Naive thymus-derived CD4-positive, alpha-beta T cell (primary cell): ENCODE measurements around the gene VPS33A. TPM values are rescaled to one million over a fixed set of nuclear protein-coding genes. Genes with fewer than 3 reads are reported as not detected.

Experiments
- ATAC-seq: fragments of 150-1000 bp; cut with Tn5 transposase; 2 replicates; pipeline ENCODE4 v1.10.0; 2021; ENCODE audit warnings: mild to moderate bottlenecking, moderate library complexity
- CTCF ChIA-PET: fragments of 350-600 bp; sonication (Branson Sonifier 250); formaldehyde crosslinking; loops from one replicate; lab custom pipeline; 2021; ENCODE audit warnings: antibody characterized with exemption; lab: Charles Lee
- POLR2A ChIA-PET: fragments of 350-600 bp; sonication (Branson Sonifier 250); formaldehyde crosslinking; loops from one replicate; lab custom pipeline; 2021; ENCODE audit warnings: antibody characterized with exemption, inconsistent platforms; lab: Charles Lee
- DNase-seq, 9 donors: peaks; one replicate each; pipeline versions ENCODE4 v3.0.0 to v3.0.0-alpha.2; 2020 to 2022; ENCODE audit warnings: mixed read lengths in 1 of 9
- H3K27ac ChIP-seq: one replicate; pipeline ENCODE4 v1.7.0; 2013; ENCODE audit warnings: mild to moderate bottlenecking, low read depth, low read length, moderate library complexity
- H3K27me3 ChIP-seq, 2 donors: one replicate each; pipeline ENCODE4 v1.7.0; 2013; ENCODE audit warnings: low read length in 2 of 2, mild to moderate bottlenecking in 2 of 2, moderate library complexity in 2 of 2; ENCODE audit not compliant: control insufficient read depth in 2 of 2, insufficient read depth in 2 of 2
- H3K36me3 ChIP-seq, 3 experiments: 1 replicate in 2 of 3; 2 replicates in 1 of 3; pipeline ENCODE4 v1.7.0; 2013; ENCODE audit warnings: low read length in 3 of 3, mild to moderate bottlenecking in 3 of 3, moderate library complexity in 1 of 3; ENCODE audit not compliant: insufficient read depth in 3 of 3, control insufficient read depth in 2 of 3
- H3K4me1 ChIP-seq, 2 donors: one replicate each; pipeline ENCODE4 v1.7.0; 2013; ENCODE audit warnings: low read length in 2 of 2, mild to moderate bottlenecking in 2 of 2, moderate library complexity in 1 of 2; ENCODE audit not compliant: control insufficient read depth in 2 of 2, insufficient read depth in 2 of 2
- H3K4me3 ChIP-seq: 2 replicates; pipeline ENCODE4 v1.7.0; 2013; ENCODE audit warnings: mild to moderate bottlenecking, low read length
- H3K9me3 ChIP-seq, 3 experiments: 1 replicate in 2 of 3; 2 replicates in 1 of 3; pipeline ENCODE4 v1.7.0; 2013; ENCODE audit warnings: low read length in 3 of 3; ENCODE audit not compliant: control insufficient read depth in 2 of 3
- H3K27ac Mint-ChIP-seq, 9 donors: one replicate each; pipeline ENCODE4 v1.8.0; 2020 to 2022; ENCODE audit warnings: mixed read lengths in 9 of 9, mild to moderate bottlenecking in 8 of 9, moderate library complexity in 5 of 9, inconsistent platforms in 2 of 9
- H3K27me3 Mint-ChIP-seq, 5 donors: one replicate each; pipeline ENCODE4 v1.8.0; 2021 to 2022; ENCODE audit warnings: mixed read lengths in 5 of 5, mild to moderate bottlenecking in 1 of 5
- H3K36me3 Mint-ChIP-seq, 5 donors: one replicate each; pipeline ENCODE4 v1.8.0; 2020 to 2022; ENCODE audit warnings: mixed read lengths in 5 of 5, mild to moderate bottlenecking in 3 of 5, inconsistent platforms in 1 of 5
- H3K4me1 Mint-ChIP-seq, 7 donors: one replicate each; pipeline ENCODE4 v1.8.0; 2020 to 2022; ENCODE audit warnings: mixed read lengths in 7 of 7, mild to moderate bottlenecking in 3 of 7, inconsistent platforms in 1 of 7
- H3K4me3 Mint-ChIP-seq, 10 donors: one replicate each; pipeline ENCODE4 v1.8.0; 2020 to 2022; ENCODE audit warnings: mild to moderate bottlenecking in 10 of 10, mixed read lengths in 10 of 10, moderate library complexity in 6 of 10, inconsistent platforms in 2 of 10
- H3K9me3 Mint-ChIP-seq, 11 donors: one replicate each; pipeline ENCODE4 v1.8.0; 2020 to 2022; ENCODE audit warnings: mixed read lengths in 11 of 11, mild to moderate bottlenecking in 4 of 11, inconsistent platforms in 1 of 11, moderate library complexity in 1 of 11
- intact Hi-C, 2 donors: fragments of 100-400 bp; cut with micrococcal nuclease; formaldehyde crosslinking; loops; one replicate each; pipeline ENCODE4 v1.15.1; 2023
- polyA plus RNA-seq, 2 donors: library from polyadenylated mRNA; unstranded; fragments of 300-500 nt; fragmentation: Illumina TruSeq; gene quantifications; one replicate each; pipeline ENCODE4 v1.2.3, GENCODE V29; 2021
- total RNA-seq, 6 experiments: library from RNA in 5 of 6; stranded (reverse) in 5 of 6; gene quantifications; 1 replicate in 5 of 6; 2 replicates in 1 of 6; pipeline ENCODE4 v1.2.3 and lab custom pipeline; 2021 to 2026

VPS33A gene
- total and polyA plus RNA-seq, 7 experiments from 2014 or later, result 18.0 to 34.5 (median 28.3) TPM

DNA sequence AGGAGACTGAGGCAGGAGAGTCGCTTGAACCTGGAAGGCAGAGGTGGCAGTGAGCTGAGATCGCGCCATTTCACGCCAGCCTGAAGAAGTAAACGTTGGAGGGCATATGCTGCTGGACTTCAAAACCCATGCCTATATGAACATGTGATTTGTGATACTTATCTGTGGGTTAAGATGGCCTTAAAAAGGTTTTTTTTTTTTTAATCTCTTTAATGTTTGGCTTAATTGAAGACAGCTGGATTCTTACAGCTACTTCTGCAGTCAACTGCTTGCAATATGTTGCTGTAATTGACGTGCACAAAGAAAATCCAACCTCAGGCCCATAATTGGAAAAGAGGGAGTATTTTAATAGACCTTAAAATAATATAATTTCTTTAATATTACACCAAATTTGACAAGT, 64.3 kb downstream of the VPS33A start:
- Histone ChIP-seq H3K4me1 (peaks cover 6 to 10% of the 10 kb centered on the region in 2 donors), H3K9me3 (no peaks in the 10 kb centered on the region), H3K27ac (no peak overlapping the region), H3K36me3 (peaks cover 0 to 4% (median 0%) of the 10 kb centered on the region in 3 experiments), H3K4me3 (no peak overlapping the region), H3K27me3 (peaks cover 0 to 3% of the 10 kb centered on the region in 2 donors)
- DNase-seq (no peak), ATAC-seq (no peak)
- peaks cover 0 to 3% (median 0%) of the 10 kb centered on the region in 5 donors for H3K36me3 Mint-ChIP-seq
- intact Hi-C loops, result loop anchor here (2.0 kb wide), 1 partner anchor 65 kb away; the partner anchor contains the start of gene VPS33A (in 2 of the 2)
- H3K27ac Mint-ChIP-seq, result no peak overlapping the region
- H3K9me3 Mint-ChIP-seq, result peaks cover 0 to 1% (median 0%) of the 10 kb centered on the region in 11 donors
- peaks cover 6 to 18% (median 14%) of the 10 kb centered on the region in 7 donors for H3K4me1 Mint-ChIP-seq
- peaks cover 0 to 40% (median 12%) of the 10 kb centered on the region in 5 donors for H3K27me3 Mint-ChIP-seq
- peak overlapping the region in 1 of 10 donors; percentile 80 for H3K4me3 Mint-ChIP-seq
- POLR2A ChIA-PET, result interaction anchor here (0.6 kb wide), 1 partner anchor 65 kb away, joined by 5 read pairs; no protein-coding TSS in a partner anchor
- CTCF ChIA-PET, result interaction anchor here (0.8 kb wide), 1 partner anchor 154 kb away, joined by 3 read pairs; no protein-coding TSS in a partner anchor

DNA sequence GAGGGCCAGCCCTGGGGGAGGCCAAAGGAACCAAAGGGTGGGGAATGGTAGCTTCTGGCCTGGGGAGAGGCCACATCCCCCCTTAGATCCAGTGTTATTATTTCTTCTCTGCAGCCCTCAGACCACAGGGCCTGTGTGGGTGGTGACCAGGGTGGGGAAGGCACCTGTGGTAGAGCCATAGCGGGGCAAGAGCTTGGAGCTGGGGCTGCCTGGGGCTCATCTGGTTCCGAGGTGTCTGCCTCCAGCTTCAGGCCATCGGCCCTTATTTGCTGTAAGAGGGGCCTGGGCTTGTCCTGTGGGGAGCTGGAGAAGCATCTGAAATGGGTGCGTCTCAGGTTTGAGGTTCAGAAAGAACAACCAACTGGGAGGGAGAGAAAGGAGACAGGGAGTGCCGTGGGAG, 64.9 kb downstream of the VPS33A start:
- peak overlapping the region in 1 of 9 donors; percentile 65 for H3K27ac Mint-ChIP-seq
- no peak for ATAC-seq
- Histone ChIP-seq H3K27me3 (peaks cover 0 to 3% of the 10 kb centered on the region in 2 donors), H3K4me3 (no peak overlapping the region), H3K4me1 (peaks cover 6 to 10% of the 10 kb centered on the region in 2 donors), H3K27ac (no peak overlapping the region), H3K36me3 (no peaks in the 10 kb centered on the region), H3K9me3 (no peaks in the 10 kb centered on the region)
- no peak for DNase-seq
- H3K4me1 Mint-ChIP-seq, result peaks cover 6 to 18% (median 14%) of the 10 kb centered on the region in 7 donors
- intact Hi-C loops, result no loop called here
- CTCF ChIA-PET, result no interaction called here
- H3K36me3 Mint-ChIP-seq, result peaks cover 0 to 3% (median 0%) of the 10 kb centered on the region in 5 donors
- H3K27me3 Mint-ChIP-seq, result peaks cover 0 to 46% (median 12%) of the 10 kb centered on the region in 5 donors
- POLR2A ChIA-PET, result interaction anchor here (0.6 kb wide), 1 partner anchor 65 kb away, joined by 5 read pairs; no protein-coding TSS in a partner anchor
- H3K4me3 Mint-ChIP-seq, result peak overlapping the region in 1 of 10 donors; percentile 51
- peaks cover 0 to 1% (median 0%) of the 10 kb centered on the region in 11 donors for H3K9me3 Mint-ChIP-seq

DNA sequence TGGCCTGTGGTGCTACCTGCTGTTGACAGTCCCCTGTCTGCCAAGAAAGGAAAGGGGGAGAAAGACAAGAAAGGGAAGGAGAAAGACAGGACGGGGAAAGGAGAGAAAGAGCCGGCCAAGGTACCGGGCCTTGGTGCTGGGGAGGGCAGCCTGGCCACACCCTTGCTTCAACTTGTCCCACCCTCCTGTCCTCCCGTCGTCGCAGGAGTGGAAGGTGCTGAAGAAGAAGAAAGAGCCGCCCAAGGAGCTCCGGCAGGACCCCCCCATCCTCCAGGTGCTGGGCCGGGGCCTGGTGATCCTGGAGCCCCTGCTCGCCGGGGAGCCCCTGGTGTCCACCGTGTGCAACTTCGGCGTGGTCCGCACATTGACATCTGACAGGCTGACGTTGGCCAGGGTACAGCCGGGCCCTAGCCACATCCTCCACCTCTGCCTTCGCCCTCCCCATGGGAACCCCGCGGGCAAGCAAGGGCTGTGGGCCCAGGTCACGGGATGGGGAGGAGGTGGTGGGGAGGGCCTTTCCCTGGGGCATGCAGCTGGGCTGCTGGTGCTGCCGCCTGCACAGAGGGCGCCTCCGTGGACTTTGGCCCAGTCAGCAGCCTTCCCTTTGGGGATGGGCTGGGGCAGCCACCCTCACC, 65.6 kb downstream of the VPS33A start:
- POLR2A ChIA-PET, result no interaction called here
- peaks cover 0 to 3% of the 10 kb centered on the region in 2 donors for H3K27me3 ChIP-seq
- Mint-ChIP-seq H3K27ac (peak overlapping the region in 1 of 9 donors; percentile 46), H3K4me3 (no peak overlapping the region), H3K36me3 (peaks cover 0 to 3% (median 3%) of the 10 kb centered on the region in 5 donors), H3K9me3 (peaks cover 0 to 5% (median 2%) of the 10 kb centered on the region in 11 donors), H3K4me1 (peaks cover 6 to 18% (median 14%) of the 10 kb centered on the region in 7 donors), H3K27me3 (peaks cover 0 to 49% (median 12%) of the 10 kb centered on the region in 5 donors)
- DNase-seq (no peak), ATAC-seq (no peak)
- H3K36me3 ChIP-seq, result no peaks in the 10 kb centered on the region
- intact Hi-C loops, result no loop called here
- H3K27ac ChIP-seq, result no peak overlapping the region
- CTCF ChIA-PET, result no interaction called here
- no peaks in the 10 kb centered on the region for H3K9me3 ChIP-seq
- no peak overlapping the region for H3K4me3 ChIP-seq
- H3K4me1 ChIP-seq, result peaks cover 6 to 10% of the 10 kb centered on the region in 2 donors

DNA sequence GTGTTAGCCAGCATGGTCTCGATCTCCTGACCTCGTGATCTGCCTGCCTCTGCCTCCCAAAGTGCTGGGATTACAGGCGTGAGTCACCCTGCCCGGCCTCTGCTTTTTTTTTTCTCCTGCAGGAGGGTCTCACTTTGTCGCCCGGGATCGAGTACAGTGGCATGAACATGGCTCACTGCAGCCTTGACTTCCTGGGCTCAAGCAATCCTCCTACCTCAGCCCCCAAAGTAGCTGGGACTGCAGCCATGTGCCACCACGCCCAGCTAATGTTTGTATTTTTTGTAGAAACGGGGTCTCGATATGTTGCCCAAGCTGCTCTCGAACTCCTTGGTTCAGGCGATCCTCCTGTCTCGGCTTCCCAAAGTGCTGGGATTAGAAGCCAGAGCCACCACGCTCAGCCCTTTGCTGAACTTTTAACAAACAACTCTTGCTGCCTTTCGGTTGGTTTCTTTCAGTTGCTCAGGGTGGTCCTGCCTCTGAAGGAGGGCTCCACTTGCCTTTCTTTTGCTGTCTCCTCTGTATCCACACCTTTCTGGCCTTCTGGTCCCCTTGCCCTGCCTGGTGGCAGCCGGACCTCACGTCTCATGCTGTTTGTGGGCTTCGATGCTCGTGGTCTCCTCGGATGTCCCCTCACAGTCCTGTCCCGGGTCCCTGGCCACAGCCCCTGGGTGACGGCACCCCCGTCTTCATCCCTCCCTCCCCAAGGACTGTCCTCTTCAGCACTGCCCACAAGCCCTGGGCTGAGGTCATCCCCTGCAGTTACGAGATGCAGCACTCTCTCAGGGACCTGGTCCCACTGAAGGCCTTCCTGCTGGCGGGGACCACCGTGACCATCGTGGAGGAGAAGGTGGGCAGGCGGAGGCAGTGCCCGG, 66.6 kb downstream of the VPS33A start:
- intact Hi-C loops, result no loop called here
- H3K27me3 Mint-ChIP-seq, result peaks cover 0 to 45% (median 12%) of the 10 kb centered on the region in 5 donors
- H3K27ac ChIP-seq, result no peak overlapping the region
- H3K36me3 Mint-ChIP-seq, result peaks cover 0 to 7% (median 5%) of the 10 kb centered on the region in 5 donors
- H3K27ac Mint-ChIP-seq, result no peak overlapping the region
- H3K9me3 ChIP-seq, result no peaks in the 10 kb centered on the region
- ATAC-seq, result no peak
- H3K4me3 Mint-ChIP-seq, result peak overlapping the region in 1 of 10 donors; percentile 37
- DNase-seq, result no peak
- no peaks in the 10 kb centered on the region for H3K36me3 ChIP-seq
- peaks cover 0 to 3% of the 10 kb centered on the region in 2 donors for H3K27me3 ChIP-seq
- CTCF ChIA-PET, result no interaction called here
- H3K4me1 ChIP-seq, result peaks cover 6 to 9% of the 10 kb centered on the region in 2 donors
- H3K9me3 Mint-ChIP-seq, result peaks cover 0 to 9% (median 3%) of the 10 kb centered on the region in 11 donors
- H3K4me1 Mint-ChIP-seq, result peaks cover under 1 to 13% (median 10%) of the 10 kb centered on the region in 7 donors
- POLR2A ChIA-PET, result interaction anchor here (0.6 kb wide), 1 partner anchor 271 kb away, joined by 3 read pairs; no protein-coding TSS in a partner anchor
- H3K4me3 ChIP-seq, result no peak overlapping the region

DNA sequence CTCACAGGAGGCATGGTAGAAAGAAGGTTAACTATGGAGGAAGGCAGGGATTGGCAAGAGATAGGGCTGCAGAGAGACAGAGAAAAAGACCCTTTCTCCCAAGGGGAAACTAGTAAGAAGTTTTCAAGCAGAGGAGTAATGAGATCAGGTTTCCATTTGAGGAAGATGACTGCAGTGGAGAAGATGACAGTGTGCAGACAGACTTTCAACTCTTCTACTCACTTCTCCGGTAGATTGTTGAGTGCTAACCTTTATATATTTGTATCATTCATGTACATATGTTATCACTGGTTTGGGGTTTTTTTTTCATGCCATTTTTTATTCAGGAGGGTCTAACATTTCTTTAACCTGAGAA, 68.7 kb downstream of the VPS33A start:
- Histone ChIP-seq H3K9me3 (no peaks in the 10 kb centered on the region), H3K27ac (no peak overlapping the region), H3K36me3 (no peaks in the 10 kb centered on the region), H3K27me3 (peaks cover 0 to 3% of the 10 kb centered on the region in 2 donors), H3K4me1 (peaks cover 2 to 3% of the 10 kb centered on the region in 2 donors), H3K4me3 (no peak overlapping the region)
- ChIA-PET POLR2A (no interaction called here), CTCF (no interaction called here)
- Mint-ChIP-seq H3K9me3 (peaks cover 0 to 9% (median 3%) of the 10 kb centered on the region in 11 donors), H3K4me1 (peaks cover 0 to 5% (median 2%) of the 10 kb centered on the region in 7 donors), H3K27me3 (peaks cover 0 to 37% (median 12%) of the 10 kb centered on the region in 5 donors), H3K27ac (peak overlapping the region in 1 of 9 donors; percentile 56), H3K36me3 (peaks cover 0 to 7% (median 5%) of the 10 kb centered on the region in 5 donors), H3K4me3 (peak overlapping the region in 1 of 10 donors; percentile 26)
- DNase-seq (no peak), ATAC-seq (no peak)
- intact Hi-C loops, result no loop called here

DNA sequence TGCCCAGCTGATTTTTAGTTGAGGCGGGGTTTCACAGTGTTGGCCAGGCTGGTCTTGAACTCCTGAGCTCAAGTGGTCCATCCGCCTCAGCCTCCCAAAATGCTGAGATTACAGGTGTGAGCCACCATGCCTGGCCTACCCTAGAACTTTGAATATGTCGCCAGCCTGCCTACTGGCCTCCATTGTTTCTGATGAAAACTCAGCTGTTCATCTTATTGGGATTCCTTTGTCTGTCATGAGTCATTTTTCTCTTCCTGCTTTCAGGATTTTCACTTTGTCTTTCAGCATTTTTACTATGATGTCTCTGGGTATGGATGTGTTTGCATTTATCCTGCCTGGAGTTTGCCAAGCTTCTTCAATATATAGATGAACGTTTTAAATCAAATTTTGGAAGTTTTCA, 70.9 kb downstream of the VPS33A start:
- Histone ChIP-seq H3K27ac (no peak overlapping the region), H3K4me1 (no peaks in the 10 kb centered on the region), H3K27me3 (peaks cover 0 to 3% of the 10 kb centered on the region in 2 donors), H3K4me3 (no peak overlapping the region), H3K36me3 (no peaks in the 10 kb centered on the region), H3K9me3 (no peaks in the 10 kb centered on the region)
- peaks cover 0 to 9% (median 3%) of the 10 kb centered on the region in 11 donors for H3K9me3 Mint-ChIP-seq
- no peak for ATAC-seq
- ChIA-PET POLR2A (interaction anchor here (0.6 kb wide), 1 partner anchor 14 kb away, joined by 3 read pairs; no protein-coding TSS in a partner anchor), CTCF (interaction anchor here (0.6 kb wide), 1 partner anchor 142 kb away, joined by 3 read pairs; no protein-coding TSS in a partner anchor)
- intact Hi-C loops, result no loop called here
- peaks cover 0 to 7% (median 5%) of the 10 kb centered on the region in 5 donors for H3K36me3 Mint-ChIP-seq
- DNase-seq, result no peak
- peaks cover 0 to 28% (median 12%) of the 10 kb centered on the region in 5 donors for H3K27me3 Mint-ChIP-seq
- H3K4me1 Mint-ChIP-seq, result peaks cover 0 to 6% (median 4%) of the 10 kb centered on the region in 7 donors
- H3K27ac Mint-ChIP-seq, result no peak overlapping the region
- H3K4me3 Mint-ChIP-seq, result no peak overlapping the region
